Skeletal muscle satellite cell (primary cell): ENCODE results near the gene NIF3L1.
"Not testable (repeated sequence)": the region's sequence is repeated elsewhere in the genome, so short reads cannot be mapped to it uniquely, and the experiment has no call there.

Experiments used
- H3K27me3 ChIP-seq: 2 replicates; pipeline ENCODE4 v1.7.0; 2013; ENCODE audit warnings: low read length; ENCODE audit not compliant: control insufficient read depth, insufficient read depth
- H3K36me3 ChIP-seq: 2 replicates; pipeline ENCODE4 v1.7.0; 2013; ENCODE audit warnings: mild to moderate bottlenecking, control low read depth, low read length; ENCODE audit not compliant: insufficient read depth
- H3K4me1 ChIP-seq: 2 replicates; pipeline ENCODE4 v1.7.0; 2013; ENCODE audit warnings: low read length; ENCODE audit not compliant: control insufficient read depth, insufficient read depth
- H3K4me2 ChIP-seq: 2 replicates; pipeline ENCODE4 v1.7.0; 2013; ENCODE audit warnings: mild to moderate bottlenecking, low read length
- H3K4me3 ChIP-seq: 2 replicates; pipeline ENCODE4 v1.7.0; 2013; ENCODE audit warnings: low read length
- H3K9ac ChIP-seq: 2 replicates; pipeline ENCODE4 v1.7.0; 2013; ENCODE audit warnings: mild to moderate bottlenecking, low read depth, low read length, moderate library complexity
- H3K9me3 ChIP-seq: replicated peaks from 2 replicates; pipeline ENCODE4 v1.7.0; 2013; ENCODE audit warnings: mild to moderate bottlenecking, control low read depth, low read length

NIF3L1 gene

GRCh38 chr2:200878289-200878880, 10.8 kb upstream of the NIF3L1 start:
- H3K4me2 ChIP-seq = no peak overlapping the region
- no peak overlapping the region for H3K4me3 ChIP-seq
- no peaks in the 10 kb centered on the region for H3K4me1 ChIP-seq
- no peak overlapping the region for H3K9ac ChIP-seq
- H3K36me3 ChIP-seq = peaks cover 46% of the 10 kb centered on the region
- no peaks in the 10 kb centered on the region for H3K27me3 ChIP-seq
- H3K9me3 ChIP-seq = no peaks in the 10 kb centered on the region

GRCh38 chr2:200881715-200882249, 7.4 kb upstream of the NIF3L1 start:
- peaks cover 42% of the 10 kb centered on the region for H3K36me3 ChIP-seq
- not testable (repeated sequence) for H3K4me3 ChIP-seq, H3K27me3 ChIP-seq

GRCh38 chr2:200899482-200899881, 10.3 kb downstream of the NIF3L1 start:
- no peaks in the 10 kb centered on the region for H3K9me3 ChIP-seq
- no peak overlapping the region for H3K9ac ChIP-seq
- peaks cover 50% of the 10 kb centered on the region for H3K36me3 ChIP-seq
- no peak overlapping the region for H3K4me2 ChIP-seq
- H3K4me3 ChIP-seq = no peak overlapping the region
- H3K27me3 ChIP-seq = no peaks in the 10 kb centered on the region
- H3K4me1 ChIP-seq = no peaks in the 10 kb centered on the region

More at GRCh38 chr2:200881715-200882249, 7.4 kb upstream of the NIF3L1 start:
- H3K4me2 ChIP-seq, H3K4me1 ChIP-seq, H3K9me3 ChIP-seq, H3K9ac ChIP-seq: not testable (repeated sequence)

GRCh38 chr2:200901459-200902072, 12.4 kb downstream of the NIF3L1 start:
- Histone ChIP-seq H3K4me2 (no peak overlapping the region), H3K36me3 (peaks cover 46% of the 10 kb centered on the region), H3K4me3 (no peak overlapping the region), H3K9me3 (no peaks in the 10 kb centered on the region), H3K27me3 (no peaks in the 10 kb centered on the region), H3K9ac (no peak overlapping the region), H3K4me1 (no peaks in the 10 kb centered on the region)

- Histone ChIP-seq H3K36me3 (peaks cover 37% of the 10 kb centered on the region), H3K9me3 (no peaks in the 10 kb centered on the region), H3K9ac (no peak overlapping the region), H3K4me2 (no peak overlapping the region), H3K4me1 (no peaks in the 10 kb centered on the region), H3K27me3 (no peaks in the 10 kb centered on the region), H3K4me3 (no peak overlapping the region)
These were observed 16.6 kb downstream of the NIF3L1 start for GRCh38 chr2:200905618-200906296.

- no peak overlapping the region for H3K9ac ChIP-seq
- peaks cover 47% of the 10 kb centered on the region for H3K36me3 ChIP-seq
- H3K4me3 ChIP-seq = no peak overlapping the region
- H3K27me3 ChIP-seq = no peaks in the 10 kb centered on the region
- H3K4me2 ChIP-seq = no peak overlapping the region
- H3K4me1 ChIP-seq = peaks cover 8% of the 10 kb centered on the region
- no peaks in the 10 kb centered on the region for H3K9me3 ChIP-seq
These were observed 20.8 kb downstream of the NIF3L1 start for GRCh38 chr2:200909958-200910357.

- Histone ChIP-seq H3K9me3 (no peaks in the 10 kb centered on the region), H3K27me3 (no peaks in the 10 kb centered on the region), H3K4me3 (no peak overlapping the region), H3K4me1 (peaks cover 8% of the 10 kb centered on the region), H3K9ac (peak overlapping the region; percentile 12), H3K36me3 (peaks cover 52% of the 10 kb centered on the region), H3K4me2 (peak overlapping the region; percentile 48)
These were observed 24.5 kb downstream of the NIF3L1 start for GRCh38 chr2:200913654-200914053.

- Histone ChIP-seq H3K9ac (no peak overlapping the region), H3K4me3 (no peak overlapping the region), H3K36me3 (peaks cover 37% of the 10 kb centered on the region)
These were observed 33.3 kb downstream of the NIF3L1 start for GRCh38 chr2:200922439-200922838.

GRCh38 chr2:200929334-200930249, 40.4 kb downstream of the NIF3L1 start:
- Histone ChIP-seq H3K9me3 (no peaks in the 10 kb centered on the region), H3K36me3 (peaks cover 15% of the 10 kb centered on the region), H3K4me3 (no peak overlapping the region), H3K4me1 (no peaks in the 10 kb centered on the region), H3K27me3 (no peaks in the 10 kb centered on the region), H3K4me2 (no peak overlapping the region), H3K9ac (no peak overlapping the region)

More at GRCh38 chr2:200922439-200922838, 33.3 kb downstream of the NIF3L1 start:
- no peak overlapping the region for H3K4me2 ChIP-seq
- H3K27me3 ChIP-seq = no peaks in the 10 kb centered on the region
- no peaks in the 10 kb centered on the region for H3K4me1 ChIP-seq
- H3K9me3 ChIP-seq = no peaks in the 10 kb centered on the region

GRCh38 chr2:200930947-200931626, 41.9 kb downstream of the NIF3L1 start:
- Histone ChIP-seq H3K27me3 (no peaks in the 10 kb centered on the region), H3K36me3 (peaks cover 22% of the 10 kb centered on the region), H3K4me3 (no peak overlapping the region), H3K9me3 (no peaks in the 10 kb centered on the region), H3K9ac (no peak overlapping the region), H3K4me1 (no peaks in the 10 kb centered on the region), H3K4me2 (no peak overlapping the region)
